ENCODE results near the gene ZNF692.

GRCh38 chr1:248890549-248891498 is 31.9 kb upstream of the ZNF692 start:
- TF ChIP-seq, protein P1, sequence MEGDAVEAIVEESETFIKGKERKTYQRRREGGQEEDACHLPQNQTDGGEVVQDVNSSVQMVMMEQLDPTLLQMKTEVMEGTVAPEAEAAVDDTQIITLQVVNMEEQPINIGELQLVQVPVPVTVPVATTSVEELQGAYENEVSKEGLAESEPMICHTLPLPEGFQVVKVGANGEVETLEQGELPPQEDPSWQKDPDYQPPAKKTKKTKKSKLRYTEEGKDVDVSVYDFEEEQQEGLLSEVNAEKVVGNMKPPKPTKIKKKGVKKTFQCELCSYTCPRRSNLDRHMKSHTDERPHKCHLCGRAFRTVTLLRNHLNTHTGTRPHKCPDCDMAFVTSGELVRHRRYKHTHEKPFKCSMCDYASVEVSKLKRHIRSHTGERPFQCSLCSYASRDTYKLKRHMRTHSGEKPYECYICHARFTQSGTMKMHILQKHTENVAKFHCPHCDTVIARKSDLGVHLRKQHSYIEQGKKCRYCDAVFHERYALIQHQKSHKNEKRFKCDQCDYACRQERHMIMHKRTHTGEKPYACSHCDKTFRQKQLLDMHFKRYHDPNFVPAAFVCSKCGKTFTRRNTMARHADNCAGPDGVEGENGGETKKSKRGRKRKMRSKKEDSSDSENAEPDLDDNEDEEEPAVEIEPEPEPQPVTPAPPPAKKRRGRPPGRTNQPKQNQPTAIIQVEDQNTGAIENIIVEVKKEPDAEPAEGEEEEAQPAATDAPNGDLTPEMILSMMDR (IDR thresholded peaks at IDR 0.05 in 4 of 5, conservative IDR thresholded peaks at IDR 0.05 in 1 of 5): no peak
- no peak for TF ChIP-seq POLR2A (IDR thresholded peaks at IDR 0.05)

Data from gastrocnemius medialis (tissue), 4 donors.